ENCODE results near the gene KLHL22. TPM values are rescaled to one million over a fixed set of nuclear protein-coding genes. Genes with fewer than 3 reads are reported as not detected.

Gene KLHL22
- total and polyA plus RNA-seq, 2 of the 13 experiments (the other 11 are each of a cell fraction or from before 2014, with no cell fraction given) = 10.9 to 14.8 TPM

DNA sequence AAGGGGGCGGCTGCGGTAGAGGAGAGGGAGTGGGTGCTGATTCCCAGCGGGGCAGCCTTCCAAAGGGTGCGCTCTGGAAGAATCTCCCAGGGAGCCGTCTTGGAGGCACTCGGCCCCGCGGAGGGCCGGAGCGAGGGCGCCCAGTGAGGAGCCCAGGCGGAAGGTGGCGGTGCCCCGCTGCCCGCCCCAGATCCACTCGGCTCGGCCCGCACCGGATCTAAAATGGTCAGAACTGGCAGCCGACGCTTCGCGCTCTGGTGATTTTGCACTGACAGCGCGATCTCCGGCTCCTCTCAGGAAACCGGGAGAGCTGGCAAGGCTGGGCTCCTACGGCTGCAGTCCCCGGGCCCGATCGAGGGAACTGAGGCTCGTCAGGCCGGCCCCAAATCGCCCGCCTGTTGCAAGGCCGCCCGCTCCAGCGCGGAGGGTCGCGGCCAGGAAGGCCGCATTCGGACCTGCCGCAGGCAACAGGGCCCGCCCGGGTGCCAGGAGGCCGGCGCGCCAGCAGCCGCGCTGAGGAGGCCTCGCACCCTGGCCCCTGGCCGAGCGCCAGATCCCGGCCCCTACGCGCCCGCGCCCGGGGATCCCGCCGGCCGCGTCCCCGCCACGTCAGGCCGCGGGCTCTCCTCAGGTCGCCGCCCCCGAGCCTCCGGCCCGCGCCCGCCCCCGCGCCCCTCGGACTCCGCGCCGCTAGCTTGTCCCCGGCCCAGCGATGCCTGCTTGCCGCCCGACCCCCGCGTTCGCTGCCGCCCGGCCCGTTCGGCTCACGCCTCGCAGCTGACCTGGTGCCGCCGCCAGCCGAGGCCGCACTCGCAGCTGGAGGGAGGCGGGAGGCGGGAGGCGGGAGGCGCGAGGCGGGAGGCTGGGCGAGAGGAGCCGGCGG, at the start of gene KLHL22 (continued):
- TF ChIP-seq ZFX (CRISPR knock-in tag; IDR thresholded peaks at IDR 0.05; ENCODE audit: low read depth) (peak; percentile 75), PTBP1 (IDR thresholded peaks at IDR 0.05; ENCODE audit: low read depth, low read length, poor library complexity, severe bottlenecking) (peak; percentile 67), CHCHD3 (CRISPR knock-in tag; IDR thresholded peaks at IDR 0.05) (0 out of 2 replicates have a peak, but pooled peaks have one; percentile 10), KMT2A (CRISPR knock-in tag; IDR thresholded peaks at IDR 0.05) (peak; percentile 58; the same call in 1 of the 2 replicates), POLR2AphosphoS5 (IDR thresholded peaks at IDR 0.05; ENCODE audit: low read depth, low read length) (peak; percentile 8; the same call in 1 of the 2 replicates), ZNF501 (CRISPR knock-in tag; IDR thresholded peaks at IDR 0.05) (0 out of 2 replicates have a peak, but pooled peaks have one; percentile 42), MBNL3 (CRISPR knock-in tag; conservative IDR thresholded peaks at IDR 0.05) (no peak), PHF21A (CRISPR knock-in tag; IDR thresholded peaks at IDR 0.05) (no peak), MXD4 (CRISPR knock-in tag; IDR thresholded peaks at IDR 0.05) (0 out of 2 replicates have a peak, but pooled peaks have one; percentile 23), ZNF232 (CRISPR knock-in tag; IDR thresholded peaks at IDR 0.05; ENCODE audit: borderline replicate concordance) (peak; percentile 42; the same call in 1 of the 2 replicates), ZNF746 (CRISPR knock-in tag; IDR thresholded peaks at IDR 0.05) (peak; percentile 65; the same call in 1 of the 2 replicates), POGK (CRISPR knock-in tag; conservative IDR thresholded peaks at IDR 0.05) (0 out of 2 replicates have a peak, but pooled peaks have one; percentile 27), ZNF761 (CRISPR knock-in tag; conservative IDR thresholded peaks at IDR 0.05) (0 out of 2 replicates have a peak, but pooled peaks have one; percentile 43), ZNF776 (CRISPR knock-in tag; IDR thresholded peaks at IDR 0.05) (0 out of 2 replicates have a peak, but pooled peaks have one; percentile 12)
- TF ChIP-seq, protein P1, sequence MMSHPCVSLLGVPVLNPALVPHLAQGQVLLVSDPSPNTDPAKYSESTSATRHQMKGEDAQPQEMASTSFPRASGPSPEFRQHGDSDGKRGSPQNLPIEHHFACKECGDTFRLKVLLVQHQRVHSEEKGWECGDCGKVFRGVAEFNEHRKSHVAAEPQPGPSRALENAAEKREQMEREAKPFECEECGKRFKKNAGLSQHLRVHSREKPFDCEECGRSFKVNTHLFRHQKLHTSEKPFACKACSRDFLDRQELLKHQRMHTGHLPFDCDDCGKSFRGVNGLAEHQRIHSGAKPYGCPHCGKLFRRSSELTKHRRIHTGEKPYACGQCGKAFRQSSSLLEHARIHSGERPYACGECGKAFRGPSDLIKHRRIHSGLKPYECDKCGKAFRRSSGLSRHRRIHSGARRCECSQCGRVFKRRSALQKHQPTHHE (CRISPR knock-in tag; IDR thresholded peaks at IDR 0.05; ENCODE audit: borderline replicate concordance) = no peak
- TF ChIP-seq, protein P2, sequence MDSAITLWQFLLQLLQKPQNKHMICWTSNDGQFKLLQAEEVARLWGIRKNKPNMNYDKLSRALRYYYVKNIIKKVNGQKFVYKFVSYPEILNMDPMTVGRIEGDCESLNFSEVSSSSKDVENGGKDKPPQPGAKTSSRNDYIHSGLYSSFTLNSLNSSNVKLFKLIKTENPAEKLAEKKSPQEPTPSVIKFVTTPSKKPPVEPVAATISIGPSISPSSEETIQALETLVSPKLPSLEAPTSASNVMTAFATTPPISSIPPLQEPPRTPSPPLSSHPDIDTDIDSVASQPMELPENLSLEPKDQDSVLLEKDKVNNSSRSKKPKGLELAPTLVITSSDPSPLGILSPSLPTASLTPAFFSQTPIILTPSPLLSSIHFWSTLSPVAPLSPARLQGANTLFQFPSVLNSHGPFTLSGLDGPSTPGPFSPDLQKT (CRISPR knock-in tag; IDR thresholded peaks at IDR 0.05; ENCODE audit: borderline replicate concordance) = no peak
- TF ChIP-seq, protein P3, sequence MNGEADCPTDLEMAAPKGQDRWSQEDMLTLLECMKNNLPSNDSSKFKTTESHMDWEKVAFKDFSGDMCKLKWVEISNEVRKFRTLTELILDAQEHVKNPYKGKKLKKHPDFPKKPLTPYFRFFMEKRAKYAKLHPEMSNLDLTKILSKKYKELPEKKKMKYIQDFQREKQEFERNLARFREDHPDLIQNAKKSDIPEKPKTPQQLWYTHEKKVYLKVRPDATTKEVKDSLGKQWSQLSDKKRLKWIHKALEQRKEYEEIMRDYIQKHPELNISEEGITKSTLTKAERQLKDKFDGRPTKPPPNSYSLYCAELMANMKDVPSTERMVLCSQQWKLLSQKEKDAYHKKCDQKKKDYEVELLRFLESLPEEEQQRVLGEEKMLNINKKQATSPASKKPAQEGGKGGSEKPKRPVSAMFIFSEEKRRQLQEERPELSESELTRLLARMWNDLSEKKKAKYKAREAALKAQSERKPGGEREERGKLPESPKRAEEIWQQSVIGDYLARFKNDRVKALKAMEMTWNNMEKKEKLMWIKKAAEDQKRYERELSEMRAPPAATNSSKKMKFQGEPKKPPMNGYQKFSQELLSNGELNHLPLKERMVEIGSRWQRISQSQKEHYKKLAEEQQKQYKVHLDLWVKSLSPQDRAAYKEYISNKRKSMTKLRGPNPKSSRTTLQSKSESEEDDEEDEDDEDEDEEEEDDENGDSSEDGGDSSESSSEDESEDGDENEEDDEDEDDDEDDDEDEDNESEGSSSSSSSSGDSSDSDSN (CRISPR knock-in tag; IDR thresholded peaks at IDR 0.05) = peak; percentile 50
- TF ChIP-seq, protein P4, sequence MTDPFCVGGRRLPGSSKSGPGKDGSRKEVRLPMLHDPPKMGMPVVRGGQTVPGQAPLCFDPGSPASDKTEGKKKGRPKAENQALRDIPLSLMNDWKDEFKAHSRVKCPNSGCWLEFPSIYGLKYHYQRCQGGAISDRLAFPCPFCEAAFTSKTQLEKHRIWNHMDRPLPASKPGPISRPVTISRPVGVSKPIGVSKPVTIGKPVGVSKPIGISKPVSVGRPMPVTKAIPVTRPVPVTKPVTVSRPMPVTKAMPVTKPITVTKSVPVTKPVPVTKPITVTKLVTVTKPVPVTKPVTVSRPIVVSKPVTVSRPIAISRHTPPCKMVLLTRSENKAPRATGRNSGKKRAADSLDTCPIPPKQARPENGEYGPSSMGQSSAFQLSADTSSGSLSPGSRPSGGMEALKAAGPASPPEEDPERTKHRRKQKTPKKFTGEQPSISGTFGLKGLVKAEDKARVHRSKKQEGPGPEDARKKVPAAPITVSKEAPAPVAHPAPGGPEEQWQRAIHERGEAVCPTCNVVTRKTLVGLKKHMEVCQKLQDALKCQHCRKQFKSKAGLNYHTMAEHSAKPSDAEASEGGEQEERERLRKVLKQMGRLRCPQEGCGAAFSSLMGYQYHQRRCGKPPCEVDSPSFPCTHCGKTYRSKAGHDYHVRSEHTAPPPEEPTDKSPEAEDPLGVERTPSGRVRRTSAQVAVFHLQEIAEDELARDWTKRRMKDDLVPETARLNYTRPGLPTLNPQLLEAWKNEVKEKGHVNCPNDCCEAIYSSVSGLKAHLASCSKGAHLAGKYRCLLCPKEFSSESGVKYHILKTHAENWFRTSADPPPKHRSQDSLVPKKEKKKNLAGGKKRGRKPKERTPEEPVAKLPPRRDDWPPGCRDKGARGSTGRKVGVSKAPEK (CRISPR knock-in tag; IDR thresholded peaks at IDR 0.05; ENCODE audit: borderline replicate concordance) = no peak

Data from HepG2 (cell line).